H1 (cell line): Measurements from ENCODE around the gene FES. TPM values are rescaled to one million over a fixed set of nuclear protein-coding genes. Genes with fewer than 3 reads are reported as not detected.

ENCODE experiments used
- CTCF ChIA-PET: fragments of 300-600 bp; sonication (Branson Sonifier 250); formaldehyde crosslinking; loops from one replicate; lab custom pipeline; 2021; ENCODE audit not compliant: partially characterized antibody; lab: Charles Lee
- POLR2A ChIA-PET: fragments of 300-600 bp; sonication (Branson Sonifier 250); formaldehyde crosslinking; loops from one replicate; lab custom pipeline; 2021; ENCODE audit warnings: inconsistent platforms; ENCODE audit not compliant: partially characterized antibody; lab: Charles Lee
- DNase-seq, 2 experiments: peaks; one replicate each; pipeline versions ENCODE4 v3.0.0 to v3.0.0-alpha.2; 2010 to 2022; ENCODE audit warnings: low spot score in 2 of 2, low read depth in 1 of 2, mixed read lengths in 1 of 2
- FAIRE-seq: peaks from 2 replicates; lab custom pipeline; 2011; peaks lifted over from hg19 to GRCh38; lab: Jason Lieb, UNC
- H2AFZ ChIP-seq: 2 replicates; pipeline ENCODE4 v1.8.1; 2012; ENCODE audit warnings: low read length, inconsistent platforms
- H2AK5ac ChIP-seq: 2 replicates; pipeline ENCODE4 v1.6.1; 2013; ENCODE audit warnings: low read depth, low read length
- H2BK120ac ChIP-seq: replicated peaks from 2 replicates; pipeline ENCODE3; 2013; ENCODE audit warnings: low read depth, low read length, inconsistent platforms
- H2BK12ac ChIP-seq: 2 replicates; pipeline ENCODE4 v1.6.1; 2013; ENCODE audit warnings: low read depth, low read length
- H2BK15ac ChIP-seq: 2 replicates; pipeline ENCODE4 v1.6.1; 2013; ENCODE audit warnings: low read length
- H2BK20ac ChIP-seq: 2 replicates; pipeline ENCODE4 v1.6.1; 2013; ENCODE audit warnings: low read length
- H2BK5ac ChIP-seq: 2 replicates; pipeline ENCODE4 v1.6.1; 2013; ENCODE audit warnings: low read depth, low read length
- H3K14ac ChIP-seq: 2 replicates; pipeline ENCODE4 v1.6.1; 2013; ENCODE audit warnings: inconsistent platforms; ENCODE audit not compliant: insufficient read length
- H3K18ac ChIP-seq: 2 replicates; pipeline ENCODE4 v1.6.1; 2013; ENCODE audit warnings: low read length; ENCODE audit errors: extremely low read depth
- H3K23ac ChIP-seq: 2 replicates; pipeline ENCODE4 v1.6.1; 2013; ENCODE audit warnings: inconsistent platforms; ENCODE audit not compliant: insufficient read length
- H3K23me2 ChIP-seq: 2 replicates; pipeline ENCODE4 v1.6.1; 2013; ENCODE audit warnings: low read depth, low read length
- H3K27ac ChIP-seq: 2 replicates; pipeline ENCODE4 v1.6.1; 2011; ENCODE audit warnings: low read depth, low read length, inconsistent platforms
- H3K27me3 ChIP-seq, 4 experiments: replicated peaks in 1 of 4; 1 replicate in 1 of 4; 2 replicates in 3 of 4; pipeline versions ENCODE4 v1.6.1 to v1.8.1; 2011 to 2013; ENCODE audit warnings: low read length in 3 of 4, mild to moderate bottlenecking in 3 of 4, inconsistent platforms in 2 of 4, mixed read lengths in 2 of 4, moderate library complexity in 1 of 4; ENCODE audit not compliant: control insufficient read depth in 3 of 4, insufficient read depth in 3 of 4; ENCODE audit errors: extremely low read depth in 1 of 4
- H3K36me3 ChIP-seq, 4 experiments: 2 replicates each; pipeline versions ENCODE4 v1.6.1 to v1.8.1; 2011 to 2013; ENCODE audit warnings: mild to moderate bottlenecking in 4 of 4, low read length in 3 of 4, moderate library complexity in 2 of 4, control low read depth in 1 of 4, inconsistent platforms in 1 of 4; ENCODE audit not compliant: insufficient read depth in 4 of 4, control insufficient read depth in 2 of 4
- H3K4ac ChIP-seq: replicated peaks from 2 replicates; pipeline ENCODE3; 2013; ENCODE audit warnings: low read length, low read depth, mixed read lengths, inconsistent platforms; ENCODE audit not compliant: insufficient read length
- H3K4me1 ChIP-seq, 4 experiments: replicated peaks in 1 of 4; 1 replicate in 1 of 4; 2 replicates in 3 of 4; pipeline versions ENCODE4 v1.6.1 to v1.8.1; 2011 to 2013; ENCODE audit warnings: low read length in 3 of 4, inconsistent platforms in 2 of 4, mixed read lengths in 1 of 4; ENCODE audit not compliant: insufficient read depth in 4 of 4, control insufficient read depth in 3 of 4
- H3K4me2 ChIP-seq, 2 experiments: 2 replicates each; pipeline versions ENCODE4 v1.6.1 to v1.8.1; 2011 to 2013; ENCODE audit warnings: low read depth in 2 of 2, low read length in 2 of 2, control low read depth in 1 of 2, inconsistent platforms in 1 of 2, mild to moderate bottlenecking in 1 of 2; ENCODE audit not compliant: insufficient read depth in 1 of 2
- H3K4me3 ChIP-seq, 4 experiments: fragments of 200-600, 300-600 bp in 1 of 4; sonication (generic), shearing (Covaris generic), sonication (Bioruptor Twin) in 1 of 4; 2 replicates each; pipeline versions ENCODE4 v1.5.1 to v1.8.1; 2011 to 2016; ENCODE audit warnings: low read length in 4 of 4, low read depth in 3 of 4, control low read depth in 2 of 4, inconsistent platforms in 2 of 4, mild to moderate bottlenecking in 2 of 4, mixed read lengths in 1 of 4, moderate library complexity in 1 of 4; ENCODE audit not compliant: insufficient read depth in 2 of 4; ENCODE audit errors: extremely low read depth in 1 of 4
- H3K56ac ChIP-seq: replicated peaks from 2 replicates; pipeline ENCODE3; 2013; ENCODE audit warnings: low read depth, mild to moderate bottlenecking, mixed read lengths, low read length, inconsistent platforms; ENCODE audit not compliant: insufficient read length
- H3K79me1 ChIP-seq: 2 replicates; pipeline ENCODE4 v1.6.1; 2013; ENCODE audit warnings: low read depth, low read length, control low read depth
- H3K79me2 ChIP-seq, 2 experiments: 2 replicates each; pipeline versions ENCODE4 v1.6.1 to v1.8.1; 2012 to 2013; ENCODE audit warnings: low read length in 2 of 2, mild to moderate bottlenecking in 2 of 2, inconsistent platforms in 1 of 2; ENCODE audit not compliant: insufficient read depth in 2 of 2, control insufficient read depth in 1 of 2
- H3K9ac ChIP-seq, 4 experiments: replicated peaks in 1 of 4; 1 replicate in 1 of 4; 2 replicates in 3 of 4; pipeline versions ENCODE4 v1.6.1 to v1.8.1; 2011 to 2013; ENCODE audit warnings: low read depth in 3 of 4, low read length in 3 of 4, control low read depth in 2 of 4, mild to moderate bottlenecking in 2 of 4, moderate library complexity in 2 of 4, inconsistent platforms in 1 of 4; ENCODE audit errors: extremely low read depth in 1 of 4
- H3K9me3 ChIP-seq, 2 experiments: 2 replicates each; pipeline versions ENCODE4 v1.6.1 to v1.8.1; 2012 to 2013; ENCODE audit warnings: mild to moderate bottlenecking in 2 of 2, moderate library complexity in 2 of 2, control low read depth in 1 of 2, inconsistent platforms in 1 of 2, low read depth in 1 of 2, low read length in 1 of 2, mixed read lengths in 1 of 2; ENCODE audit not compliant: insufficient read depth in 2 of 2
- H4K20me1 ChIP-seq, 2 experiments: replicated peaks in 1 of 2; 2 replicates each; pipeline versions ENCODE3 to v1.8.1; 2011 to 2013; ENCODE audit warnings: inconsistent platforms in 2 of 2, low read length in 2 of 2, mild to moderate bottlenecking in 1 of 2; ENCODE audit not compliant: insufficient read depth in 2 of 2, control insufficient read depth in 1 of 2
- H4K5ac ChIP-seq: 2 replicates; pipeline ENCODE4 v1.6.1; 2013; ENCODE audit warnings: low read length, low read depth, mixed read lengths, inconsistent platforms; ENCODE audit not compliant: insufficient read length
- H4K8ac ChIP-seq: 2 replicates; pipeline ENCODE4 v1.8.0; 2013; ENCODE audit warnings: mild to moderate bottlenecking, moderate library complexity, low read length, inconsistent platforms; ENCODE audit not compliant: insufficient read depth; ENCODE audit errors: extremely low read depth
- H4K91ac ChIP-seq: replicated peaks from 2 replicates; pipeline ENCODE3; 2013; ENCODE audit warnings: low read length, mixed read lengths, inconsistent platforms; ENCODE audit not compliant: insufficient read length
- BRCA1 ChIP-seq: IDR thresholded peaks from 2 replicates; pipeline ENCODE4 v1.6.1; 2012; ENCODE audit warnings: low read depth, low read length, improper control_type of control experiment
- JUND ChIP-seq: IDR thresholded peaks from 2 replicates; pipeline ENCODE4 v1.6.1; 2011; ENCODE audit warnings: mild to moderate bottlenecking, improper control_type of control experiment, low read length
- KDM5A ChIP-seq: fragments of 200-600 bp; IDR thresholded peaks from 2 replicates; pipeline ENCODE4 v1.7.1; 2012; ENCODE audit warnings: mild to moderate bottlenecking, low read length, inconsistent platforms, mixed read lengths
- MAFK ChIP-seq: IDR thresholded peaks from 2 replicates; pipeline ENCODE4 v1.6.1; 2012; ENCODE audit warnings: low read depth, mild to moderate bottlenecking, improper control_type of control experiment, low read length
- MAX ChIP-seq: IDR thresholded peaks from 2 replicates; pipeline ENCODE4 v1.6.1; 2012; ENCODE audit warnings: inconsistent platforms
- SP2 ChIP-seq: IDR thresholded peaks from 2 replicates; pipeline ENCODE4 v1.6.1; 2012; ENCODE audit warnings: mild to moderate bottlenecking, low read length, inconsistent platforms
- WGBS, 2 experiments: shearing (Covaris generic) in 1 of 2; methylation state at CpG; one replicate each; pipeline versions ENCODE4 v1.1.6 to v1.1.7; 2013 to 2015; ENCODE audit warnings: low lambda C conversion rate in 2 of 2, mixed read lengths in 2 of 2, inconsistent platforms in 1 of 2, low coverage in 1 of 2, missing lambda C conversion rate in 1 of 2; ENCODE audit not compliant: insufficient replicate concordance in 2 of 2, insufficient coverage in 1 of 2, insufficient read length in 1 of 2; ENCODE audit errors: extremely low coverage in 1 of 2, missing lambda C conversion rate in 1 of 2; 5-methylcytosine and 5-hydroxymethylcytosine counted together
- polyA plus RNA-seq, 7 experiments: library from polyadenylated mRNA; depleted of rRNA in 3 of 7; stranded (reverse) in 5 of 7; unstranded in 2 of 7; fragments of >200 nt in 5 of 7; fragments of 200-250 nt in 2 of 7; gene quantifications; 1 replicate in 5 of 7; 2 replicates in 1 of 7; 4 replicates in 1 of 7; pipeline versions ENCODE4 v1.2.1 to v1.2.3, GENCODE V29; 2011 to 2013; ENCODE audit warnings: missing spikeins in 2 of 7, mixed read lengths in 2 of 7
- total RNA-seq: library from RNA; stranded (reverse); fragmentation: NEBNext Ultra II Directional; extraction: Animal tissue kit (Norgen Biotek cat#: 25700); gene quantifications from 2 replicates; pipeline ENCODE4 v1.2.1, GENCODE V29; 2021

The FES gene
- total and polyA plus RNA-seq, 2 of the 8 experiments (the other 6 are each of a cell fraction or from before 2014, with no cell fraction given) = 8.5 to 8.6 TPM

DNA sequence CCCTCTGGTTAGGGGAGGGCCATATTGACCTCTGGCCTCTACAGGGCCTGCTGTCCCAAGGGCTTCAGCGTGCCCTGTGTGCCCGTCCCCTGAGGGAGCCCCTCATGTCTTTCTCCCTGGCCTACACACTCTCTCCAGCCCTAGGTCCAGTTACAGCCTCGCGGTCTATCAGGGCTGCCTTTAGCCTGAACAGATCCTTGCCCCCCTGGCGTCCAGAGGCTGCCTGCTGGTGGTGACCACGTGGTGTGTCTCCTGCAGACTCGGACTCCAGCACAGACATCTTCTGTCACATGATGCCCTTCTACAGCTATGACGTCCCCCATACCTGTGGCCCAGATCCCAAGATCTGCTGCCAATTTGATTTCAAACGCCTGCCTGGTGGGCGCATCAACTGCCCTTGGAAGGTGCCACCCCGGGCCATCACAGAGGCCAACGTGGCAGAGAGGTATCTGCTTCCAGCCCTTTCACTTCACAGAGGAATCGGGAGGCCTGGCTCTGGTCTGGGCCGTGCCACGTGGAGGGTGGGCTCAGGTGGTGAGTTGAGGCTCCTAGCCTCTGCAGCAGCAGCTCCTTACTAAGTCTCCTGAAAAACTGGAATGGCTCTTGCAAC is 22.9 kb downstream of the FES start:
- Histone ChIP-seq H3K79me2 (no peaks in the 10 kb centered on the region), H3K4ac (no peak overlapping the region), H4K5ac (no peak overlapping the region), H2BK15ac (no peak overlapping the region), H3K23me2 (peaks cover 13% of the 10 kb centered on the region; the same call in 1 of the 2 replicates), H3K79me1 (no peaks in the 10 kb centered on the region), H2BK5ac (no peak overlapping the region), H2BK20ac (no peak overlapping the region), H3K18ac (no peak overlapping the region), H4K8ac (no peak overlapping the region), H2AFZ (no peak overlapping the region), H3K14ac (no peak overlapping the region), H3K27ac (no peak overlapping the region), H2BK120ac (no peak overlapping the region), H3K27me3 (peaks cover 0 to 16% (median 8%) of the 10 kb centered on the region in 4 experiments; a peak in 5 of 7 replicates), H3K4me3 (no peak overlapping the region), H2AK5ac (no peak overlapping the region), H4K91ac (no peak overlapping the region), H3K36me3 (no peaks in the 10 kb centered on the region; a peak in 3 of 8 replicates), H3K9ac (no peak overlapping the region), H3K9me3 (no peaks in the 10 kb centered on the region), H3K4me1 (peaks cover 3 to 6% (median 4%) of the 10 kb centered on the region in 4 experiments; a peak in 6 of 7 replicates), H4K20me1 (peaks cover 0 to 6% of the 10 kb centered on the region in 2 experiments), H2BK12ac (no peak overlapping the region), H3K56ac (no peak overlapping the region), H3K23ac (no peak overlapping the region), H3K4me2 (no peak overlapping the region)
- WGBS, 2 experiments = 81% methylated on average over 15 of the region's 15 CpGs; no CpG with 5 or more reads in 1 of the 2 experiments
- no peak for TF ChIP-seq MAFK
- TF ChIP-seq MAX = no peak
- TF ChIP-seq KDM5A = no peak
- TF ChIP-seq BRCA1 = no peak
- no peak for TF ChIP-seq SP2
- no peak for TF ChIP-seq JUND
- no peak for DNase-seq
- ChIA-PET CTCF (interaction anchor here (0.6 to 13.3 kb wide), 4 partner anchors 13 to 469 kb away, joined by 3 to 187 read pairs (median 84); partner anchors contain the start of genes FES, HDDC3 and UNC45A), POLR2A (interaction anchor here (1.1 kb wide), 1 partner anchor 16 kb away, joined by 4 read pairs; no protein-coding TSS in a partner anchor)
- no peak for FAIRE-seq
